GM21390 (cell line): ENCODE results near the gene TUBGCP3.

Experiments
- ATAC-seq: cut with Tn5 transposase; IDR thresholded peaks from one replicate; pipeline ENCODE4 v1.9.1; 2021; ENCODE audit not compliant: unreplicated experiment

Gene TUBGCP3

DNA sequence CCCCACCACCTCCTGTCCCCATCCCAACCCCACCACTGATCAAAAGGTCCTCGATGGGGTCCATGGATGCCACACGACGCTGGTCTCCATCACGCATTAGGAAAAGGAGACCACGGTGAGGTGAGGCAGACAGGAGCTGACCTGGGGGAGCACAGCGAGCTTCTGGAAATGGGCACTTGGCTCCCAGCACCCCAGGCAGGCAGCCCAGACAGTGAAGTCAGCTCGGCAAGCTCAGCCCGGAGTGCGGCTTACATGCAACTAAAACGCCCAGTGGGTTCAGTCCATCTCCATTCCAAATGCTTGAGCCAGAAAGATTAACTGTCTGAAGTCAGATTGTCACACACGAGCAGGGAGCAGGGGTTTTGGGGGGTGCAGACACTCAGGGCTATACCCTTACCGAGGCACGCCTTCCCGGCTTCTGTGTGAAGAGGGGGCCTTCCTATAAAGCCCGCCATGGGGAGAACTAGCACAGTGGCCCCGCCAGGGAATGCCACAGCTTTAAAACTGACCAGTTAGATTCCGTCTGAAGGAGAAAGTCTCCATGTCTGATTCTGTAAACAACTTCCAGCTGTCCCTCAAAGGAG lies 132.4 kb downstream of the TUBGCP3 start:
- no peak for ATAC-seq

DNA sequence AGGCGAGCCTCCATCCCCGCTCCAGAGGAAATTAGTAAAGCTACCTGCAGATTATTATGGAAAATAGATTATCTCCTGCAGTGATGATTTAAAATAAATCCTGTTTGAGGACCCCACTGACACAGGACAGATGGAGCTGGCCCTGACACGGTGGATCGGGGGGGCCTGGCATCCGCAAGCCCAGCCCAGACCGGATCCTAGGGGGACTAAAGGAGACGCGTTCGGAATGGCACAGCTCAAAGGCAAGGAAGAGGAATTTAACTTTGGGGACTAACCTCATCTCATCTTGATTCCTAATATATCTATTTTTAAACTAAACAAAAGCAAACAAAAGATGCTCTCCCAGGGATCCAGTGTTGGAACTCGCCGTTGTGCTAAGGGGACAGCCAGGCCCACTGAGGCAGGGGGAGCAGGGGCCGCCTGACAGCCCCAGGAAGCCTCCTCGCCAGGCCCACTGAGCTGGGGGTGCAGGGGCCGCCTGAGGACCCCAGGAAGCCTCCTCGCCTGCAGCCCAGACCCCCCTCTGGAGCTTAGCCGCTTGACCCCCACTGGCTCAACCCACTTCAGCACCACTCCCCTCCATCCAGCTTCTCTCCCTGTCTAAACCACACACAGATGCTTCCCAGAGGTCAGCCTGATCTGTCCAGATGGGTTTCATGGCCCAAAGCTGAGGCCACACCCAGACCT lies 133.2 kb downstream of the TUBGCP3 start:
- no peak for ATAC-seq

- no peak for ATAC-seq
These were observed 133.9 kb downstream of the TUBGCP3 start for GRCh38 chr13:112453874-112454647.

- no peak for ATAC-seq
These were observed 134.6 kb downstream of the TUBGCP3 start for GRCh38 chr13:112453207-112453829.

DNA sequence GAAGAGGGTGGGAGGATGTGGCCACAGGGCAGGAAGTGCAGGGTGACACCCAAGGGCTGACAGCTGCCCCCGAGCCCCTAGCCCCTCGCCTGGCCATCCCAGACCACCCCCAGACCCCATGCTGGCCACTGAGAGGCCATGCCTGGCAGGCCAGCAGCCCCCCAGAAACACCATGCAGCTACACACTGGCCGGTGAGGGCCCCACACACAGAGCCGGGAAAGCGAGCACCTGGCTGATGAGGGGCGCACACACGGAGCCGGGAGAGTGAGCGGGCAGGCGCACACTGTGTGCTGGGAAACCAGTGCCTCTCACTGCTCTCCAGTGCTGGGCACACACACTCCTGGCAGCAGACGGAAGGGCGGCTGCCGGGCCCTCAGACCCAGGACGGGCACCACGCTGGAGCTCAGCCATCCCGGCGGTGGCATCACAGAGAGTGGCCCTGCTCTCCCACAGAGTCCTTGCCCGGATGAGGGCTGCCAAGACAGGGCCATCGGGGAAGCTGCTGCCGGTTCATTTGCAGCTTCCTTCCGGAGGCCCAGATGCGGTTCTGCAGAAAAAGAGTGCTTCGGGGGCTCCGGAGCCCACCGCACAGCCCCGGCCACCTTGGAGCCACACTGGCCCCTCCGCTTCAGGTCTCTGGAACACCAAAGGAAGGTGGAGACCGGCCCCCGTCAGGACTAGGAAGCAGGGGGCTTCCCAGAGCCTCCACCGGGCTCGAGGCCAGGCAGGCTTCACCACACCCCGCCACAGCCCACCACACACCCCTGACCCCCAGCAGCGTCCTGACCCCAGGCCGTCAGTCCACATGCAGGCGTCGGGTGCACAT lies 135.4 kb downstream of the TUBGCP3 start:
- no peak for ATAC-seq

- no peak for ATAC-seq
These were observed 136.2 kb downstream of the TUBGCP3 start for GRCh38 chr13:112451512-112452379.

GRCh38 chr13:112450904-112451240 lies 137.1 kb downstream of the TUBGCP3 start:
- ATAC-seq, result no peak

DNA sequence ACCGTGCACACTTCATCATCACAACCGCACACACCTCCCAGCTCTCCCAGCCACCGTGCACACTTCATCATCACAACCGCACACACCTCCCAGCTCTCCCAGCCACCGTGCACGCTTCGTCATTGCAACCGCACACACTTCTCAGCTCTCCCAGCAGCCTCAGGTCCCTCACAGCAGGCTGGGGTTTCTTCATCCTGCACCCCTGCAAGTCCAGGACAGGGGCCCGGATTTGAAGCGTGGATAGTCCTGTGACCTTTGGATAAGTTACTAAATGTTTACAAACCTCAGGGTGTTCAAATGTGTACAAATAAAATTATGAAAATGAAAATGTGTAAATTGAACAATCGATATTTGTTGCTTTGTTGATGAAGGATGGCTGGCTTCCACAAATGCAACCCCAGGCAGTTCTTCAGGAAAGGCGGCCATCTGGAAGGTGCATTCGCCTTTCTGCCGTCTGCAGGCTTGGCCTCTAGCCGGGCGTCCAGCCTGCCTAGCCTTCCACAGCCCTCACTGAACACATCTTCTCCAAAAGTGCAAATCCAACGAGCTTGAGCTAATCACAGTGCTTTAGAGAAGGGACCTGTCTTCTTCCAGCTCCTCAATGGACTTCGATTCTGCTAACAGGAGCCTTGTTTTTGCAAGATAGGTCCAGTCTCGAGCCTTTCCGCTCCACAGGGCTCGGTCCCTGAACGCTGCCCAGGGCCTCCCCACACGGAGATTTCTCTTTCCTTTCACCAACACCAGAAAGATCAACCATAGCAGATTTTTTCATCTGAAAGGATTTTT lies 137.6 kb downstream of the TUBGCP3 start:
- ATAC-seq, result no peak

DNA sequence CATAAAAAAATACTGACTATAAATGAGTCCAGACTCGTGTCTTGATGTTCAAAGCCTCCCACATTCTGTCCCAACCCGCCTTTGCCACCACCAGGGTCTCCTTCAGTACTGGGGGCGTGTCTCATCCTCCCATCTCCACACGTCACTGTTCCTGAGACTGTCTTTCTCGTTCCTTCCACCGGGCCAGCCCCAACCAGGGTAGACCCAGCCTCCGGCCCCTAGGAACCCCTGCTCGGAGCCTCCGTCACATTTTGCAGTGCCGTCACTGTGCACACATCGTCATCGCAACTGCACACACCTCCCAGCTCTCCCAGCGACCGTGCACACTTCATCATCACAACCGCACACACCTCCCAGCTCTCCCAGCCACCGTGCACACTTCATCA lies 138.4 kb downstream of the TUBGCP3 start:
- ATAC-seq, result no peak

DNA sequence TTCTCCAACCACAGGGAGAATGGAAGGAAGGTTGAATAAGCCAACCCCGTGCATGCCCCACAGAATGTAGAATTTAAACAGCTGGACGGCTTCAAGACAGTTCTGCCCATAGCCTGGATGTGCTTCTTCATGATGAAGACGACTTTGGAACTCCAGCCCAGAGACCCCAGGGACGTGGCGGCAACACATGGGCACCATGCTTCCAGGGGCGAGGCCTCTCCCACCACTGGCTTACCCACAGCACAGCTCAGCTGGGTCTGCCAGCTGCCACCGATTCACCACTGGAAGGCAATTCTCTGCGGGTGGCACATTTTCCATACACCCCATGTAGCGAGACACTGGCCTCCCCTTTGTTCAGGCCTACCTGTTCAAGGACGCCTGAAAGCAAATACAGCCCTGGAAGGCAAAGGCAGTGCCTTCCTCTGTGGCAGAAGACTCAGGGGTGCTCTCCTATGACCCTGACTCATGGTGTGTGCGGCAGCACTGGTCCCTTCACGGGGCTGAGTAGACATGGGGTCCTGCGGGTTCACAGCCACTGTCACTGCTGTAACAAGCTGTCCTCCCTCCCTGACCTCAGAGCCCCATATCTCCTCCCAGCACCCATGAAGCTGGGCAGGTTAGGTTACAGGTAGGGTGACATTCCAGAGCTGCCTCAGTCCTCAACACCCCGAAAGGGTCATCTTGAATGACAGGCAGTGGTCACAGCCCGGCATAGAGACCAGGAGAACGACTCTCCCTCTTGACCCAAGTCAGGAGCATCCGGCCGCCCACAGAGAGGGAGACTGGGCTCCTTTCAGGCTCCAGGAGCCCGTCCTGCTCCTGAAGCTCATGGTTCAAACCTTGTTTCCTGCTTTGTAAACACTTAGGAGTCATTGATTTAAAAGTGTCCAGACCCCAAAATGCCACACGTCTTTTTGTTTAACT lies 139.1 kb downstream of the TUBGCP3 start:
- no peak for ATAC-seq

GRCh38 chr13:112447761-112448603 lies 140.0 kb downstream of the TUBGCP3 start:
- ATAC-seq, result no peak

DNA sequence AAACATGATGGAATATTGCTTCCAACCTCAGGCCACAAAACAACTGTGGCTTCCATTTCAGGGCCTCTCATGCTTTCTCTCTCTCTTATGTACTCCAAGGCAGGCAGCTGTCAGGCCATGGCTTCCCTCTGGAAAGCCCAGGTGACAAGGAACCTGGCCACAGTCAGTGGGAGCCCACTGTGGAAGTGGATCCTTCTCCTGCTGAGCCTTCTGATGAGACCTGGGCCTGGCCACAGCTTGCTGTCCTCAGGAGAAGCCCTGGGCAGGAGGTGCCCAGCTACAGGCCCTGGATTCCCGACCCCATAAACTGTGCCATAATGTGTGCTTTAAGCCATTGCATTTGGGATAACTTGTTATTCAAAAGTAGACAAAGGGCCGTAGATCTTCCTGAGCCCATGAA lies 140.6 kb downstream of the TUBGCP3 start:
- no peak for ATAC-seq

GRCh38 chr13:112446867-112447266 lies 141.1 kb downstream of the TUBGCP3 start:
- ATAC-seq, result no peak

- ATAC-seq, result no peak
These were observed 141.5 kb downstream of the TUBGCP3 start for GRCh38 chr13:112446347-112446861.

GRCh38 chr13:112445411-112446271 lies 142.3 kb downstream of the TUBGCP3 start:
- no peak for ATAC-seq
